Esophagus mucosa (tissue), 1 donor: ENCODE data around the gene NKD2. TPM values are rescaled to one million over a fixed set of nuclear protein-coding genes. Genes with fewer than 3 reads are reported as not detected.
"Not testable (repeated sequence)": the region's sequence is repeated elsewhere in the genome, so short reads cannot be mapped to it uniquely, and the experiment has no call there.

Experiments used
- ATAC-seq: fragments of 200-7000 bp; cut with Tn5 transposase; one replicate; pipeline ENCODE4 v1.9.1; 2020
- total RNA-seq: library from RNA; stranded (reverse); gene quantifications from one replicate; pipeline ENCODE4 v1.2.4, GENCODE V29; 2023
- donor health status: DM: yes; HTN: yes; CAD: no.

NKD2 gene
- total RNA-seq, 1 donor from 2014 or later = 1.1 TPM

DNA sequence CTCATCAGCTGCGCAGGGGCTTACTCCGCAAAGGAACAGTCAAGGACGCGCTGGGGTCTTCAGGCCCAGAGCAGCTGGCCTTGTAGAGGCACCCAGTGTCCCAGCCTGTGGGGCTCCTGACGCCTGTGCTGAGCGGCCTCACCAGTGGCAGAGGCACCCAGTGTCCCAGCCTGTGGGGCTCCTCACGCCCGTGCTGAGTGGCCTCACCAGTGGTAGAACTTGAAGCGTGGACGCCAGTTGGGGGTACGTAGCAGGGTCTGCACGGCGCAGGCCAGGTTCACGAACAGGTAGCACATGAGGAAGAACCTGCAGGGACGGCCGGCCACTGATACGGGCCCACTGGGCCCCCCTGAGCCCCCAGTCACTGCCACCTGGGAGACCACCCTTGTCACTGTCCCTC lies 67.3 kb downstream of the NKD2 start:
- no peak for ATAC-seq

- ATAC-seq = no peak
These were observed 67.8 kb downstream of the NKD2 start for GRCh38 chr5:1076406-1076805.

DNA sequence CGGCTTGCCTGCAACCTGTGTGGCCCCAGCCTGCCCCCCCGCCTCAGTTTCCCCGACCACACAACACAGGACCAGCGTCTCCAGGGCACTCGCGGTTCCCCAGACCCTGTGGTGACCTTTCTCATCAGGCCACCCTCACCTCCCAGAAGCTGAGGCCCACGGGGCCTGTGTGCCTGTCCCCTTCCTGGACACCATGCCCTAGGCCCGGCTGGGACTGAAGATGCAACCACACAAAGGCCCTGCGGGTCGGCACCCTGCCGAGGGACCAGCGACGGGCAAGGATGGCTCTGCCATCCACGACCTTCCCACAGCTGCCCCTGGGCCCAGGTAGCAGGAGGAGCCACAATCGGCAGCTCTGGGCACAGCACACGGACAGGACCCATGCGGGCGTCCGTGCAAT lies 68.4 kb downstream of the NKD2 start:
- ATAC-seq = no peak

DNA sequence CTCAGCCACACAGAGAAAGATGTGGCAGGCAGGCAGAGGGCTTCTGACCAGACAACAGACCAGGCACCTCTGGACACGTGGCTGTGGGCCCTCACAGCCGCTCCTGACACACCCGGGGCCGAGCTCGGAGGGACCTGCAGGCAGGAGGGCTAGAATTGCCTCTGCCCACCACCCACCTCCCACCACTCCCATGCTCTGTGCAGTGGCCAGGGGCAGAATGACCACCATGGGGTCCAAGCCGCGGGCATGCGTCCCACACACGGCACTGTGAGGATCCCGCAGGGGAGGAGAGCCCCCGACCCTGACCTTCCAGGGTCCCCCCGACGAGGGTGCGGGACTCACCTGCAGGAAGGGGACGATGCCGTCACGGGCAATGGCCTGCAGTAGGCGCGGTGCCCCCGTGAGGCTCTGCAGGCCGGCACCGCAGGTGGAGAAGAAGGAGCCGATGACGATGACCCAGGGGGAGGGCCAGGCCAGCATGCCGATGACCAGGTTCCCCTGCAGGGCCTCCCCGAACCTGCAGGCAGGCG lies 69.0 kb downstream of the NKD2 start:
- ATAC-seq = no peak

DNA sequence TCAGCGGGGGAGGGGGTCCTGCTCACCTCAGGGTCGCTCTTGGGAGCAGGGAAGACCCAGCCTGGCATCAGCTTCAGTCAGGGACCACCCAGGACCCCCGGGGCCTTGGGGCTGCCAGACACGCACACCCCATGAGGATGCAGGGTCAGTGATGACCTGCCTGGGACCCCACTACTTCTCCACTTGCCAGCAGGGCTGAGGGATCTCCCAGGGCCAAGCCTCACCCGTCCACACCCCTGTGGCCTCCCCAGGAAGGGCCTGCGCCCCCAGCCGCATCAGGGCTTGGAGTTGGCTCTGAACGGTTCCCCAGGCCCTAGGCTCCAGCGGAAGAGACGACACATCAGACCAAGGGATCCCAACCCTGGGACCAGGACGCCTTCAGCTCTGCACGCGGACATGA lies 69.6 kb downstream of the NKD2 start:
- ATAC-seq = no peak

DNA sequence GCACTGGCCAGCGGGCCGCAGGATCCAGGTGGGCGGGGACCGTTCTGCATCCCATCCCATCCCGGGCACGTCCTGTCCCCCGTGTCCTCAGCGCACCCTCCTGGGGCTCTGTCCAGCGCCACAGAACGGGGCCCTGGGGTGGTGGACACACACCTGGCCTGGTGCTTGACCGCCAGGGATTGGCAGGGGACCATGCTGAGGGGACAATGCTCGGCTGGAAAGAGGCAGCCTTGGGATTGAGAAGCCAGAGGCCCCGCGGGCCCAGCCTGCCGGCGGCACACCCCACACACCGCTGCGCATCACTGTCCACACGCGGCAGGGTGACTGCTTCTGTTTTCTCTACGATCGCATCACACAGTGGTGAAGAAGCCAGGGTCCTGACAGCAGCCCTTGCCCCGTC lies 70.2 kb downstream of the NKD2 start:
- ATAC-seq = no peak

DNA sequence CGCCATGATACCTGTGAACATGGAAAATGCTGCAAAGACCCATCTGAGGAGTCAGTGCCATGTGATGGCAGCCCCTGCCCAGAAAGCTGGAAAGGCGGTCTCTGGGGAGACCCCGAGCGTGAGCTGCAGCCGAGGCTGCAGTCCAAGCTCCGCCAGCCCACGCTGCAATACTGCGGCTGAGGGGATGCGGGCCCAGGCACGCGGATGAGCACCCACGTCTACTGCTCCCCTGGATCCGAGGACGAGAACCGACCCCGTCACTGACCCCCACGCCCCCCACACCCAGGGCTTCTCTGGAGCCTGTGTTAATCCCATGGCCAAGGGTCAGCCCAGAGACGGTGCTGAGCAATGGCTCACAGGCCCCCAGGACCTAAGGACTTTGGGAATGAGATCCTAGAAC lies 70.9 kb downstream of the NKD2 start:
- ATAC-seq = no peak

DNA sequence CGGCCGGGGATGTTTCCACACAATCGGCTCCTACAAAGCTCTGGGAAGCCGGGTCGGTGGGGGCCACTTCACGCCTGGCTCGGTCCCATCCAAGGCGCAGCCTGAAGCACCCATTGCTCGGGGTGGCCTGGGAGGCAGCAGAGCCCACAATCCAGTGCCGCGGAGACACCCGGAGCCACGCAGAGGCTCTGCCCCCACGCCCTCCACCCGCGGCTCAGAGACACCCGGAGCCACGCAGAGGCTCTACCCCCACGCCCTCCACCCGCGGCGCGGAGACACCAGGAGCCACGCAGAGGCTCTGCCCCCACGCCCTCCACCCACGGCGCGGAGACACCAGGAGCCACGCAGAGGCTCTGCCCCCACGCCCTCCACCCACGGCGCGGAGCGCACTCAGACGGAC lies 71.4 kb downstream of the NKD2 start:
- no peak for ATAC-seq

DNA sequence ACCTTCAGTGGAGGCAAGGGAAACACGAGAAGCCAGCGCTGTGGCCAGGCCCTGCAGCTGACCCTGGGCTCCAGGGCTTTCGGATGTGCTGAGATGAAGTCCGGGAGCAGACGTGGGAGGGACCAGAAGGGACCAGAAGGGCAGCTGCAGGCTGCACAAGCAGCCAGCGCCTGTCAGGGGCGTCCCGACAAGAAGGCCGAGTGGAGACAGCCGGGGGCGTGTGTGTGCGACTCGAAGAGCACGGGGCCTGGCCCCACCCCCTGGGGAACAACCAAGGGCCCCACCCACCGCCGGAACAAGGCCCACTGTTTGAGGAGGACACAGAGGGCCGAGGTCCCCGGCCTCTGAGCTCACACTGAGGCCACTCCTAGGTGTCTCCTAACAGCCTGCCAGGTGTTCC lies 71.8 kb downstream of the NKD2 start:
- no peak for ATAC-seq

DNA sequence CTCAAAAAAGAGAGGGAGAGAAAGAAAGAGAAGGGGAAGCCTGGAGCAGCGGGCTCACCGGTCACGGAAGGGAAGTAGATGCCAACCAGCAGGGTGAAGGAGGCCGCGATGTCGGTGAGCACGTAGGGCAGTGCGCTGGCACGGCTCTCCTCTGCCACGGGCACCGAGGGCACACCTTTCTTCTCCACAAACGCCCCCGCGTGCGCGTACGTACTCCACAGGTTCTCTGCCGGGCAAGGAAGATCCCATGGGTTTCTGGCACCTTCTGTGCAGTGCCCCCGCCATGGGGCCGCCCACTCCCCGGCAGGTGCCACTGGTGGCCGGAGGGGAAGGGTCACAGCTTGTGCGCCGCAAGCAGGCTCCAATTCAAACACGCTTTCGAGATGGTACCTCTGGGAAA lies 72.9 kb downstream of the NKD2 start:
- ATAC-seq = no peak

DNA sequence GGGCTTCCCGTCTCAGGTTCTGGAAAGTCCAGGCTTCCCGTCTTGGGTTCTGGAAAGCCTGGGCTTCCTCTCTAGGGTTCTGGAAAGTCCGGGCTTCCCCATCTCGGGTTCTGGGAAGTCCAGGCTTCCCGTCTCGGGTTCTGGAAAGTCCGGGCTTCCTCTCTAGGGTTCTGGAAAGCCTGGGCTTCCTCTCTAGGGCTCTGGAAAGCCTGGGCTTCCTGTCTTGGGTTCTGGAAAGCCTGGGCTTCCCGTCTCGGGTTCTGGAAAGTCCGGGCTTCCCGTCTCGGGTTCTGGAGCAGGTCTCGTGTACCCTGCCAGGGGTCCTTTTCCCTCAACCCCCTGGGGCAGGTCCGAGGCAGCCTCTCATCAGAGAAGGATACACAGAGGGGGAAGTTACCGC lies 74.4 kb downstream of the NKD2 start:
- ATAC-seq = not testable (repeated sequence)

DNA sequence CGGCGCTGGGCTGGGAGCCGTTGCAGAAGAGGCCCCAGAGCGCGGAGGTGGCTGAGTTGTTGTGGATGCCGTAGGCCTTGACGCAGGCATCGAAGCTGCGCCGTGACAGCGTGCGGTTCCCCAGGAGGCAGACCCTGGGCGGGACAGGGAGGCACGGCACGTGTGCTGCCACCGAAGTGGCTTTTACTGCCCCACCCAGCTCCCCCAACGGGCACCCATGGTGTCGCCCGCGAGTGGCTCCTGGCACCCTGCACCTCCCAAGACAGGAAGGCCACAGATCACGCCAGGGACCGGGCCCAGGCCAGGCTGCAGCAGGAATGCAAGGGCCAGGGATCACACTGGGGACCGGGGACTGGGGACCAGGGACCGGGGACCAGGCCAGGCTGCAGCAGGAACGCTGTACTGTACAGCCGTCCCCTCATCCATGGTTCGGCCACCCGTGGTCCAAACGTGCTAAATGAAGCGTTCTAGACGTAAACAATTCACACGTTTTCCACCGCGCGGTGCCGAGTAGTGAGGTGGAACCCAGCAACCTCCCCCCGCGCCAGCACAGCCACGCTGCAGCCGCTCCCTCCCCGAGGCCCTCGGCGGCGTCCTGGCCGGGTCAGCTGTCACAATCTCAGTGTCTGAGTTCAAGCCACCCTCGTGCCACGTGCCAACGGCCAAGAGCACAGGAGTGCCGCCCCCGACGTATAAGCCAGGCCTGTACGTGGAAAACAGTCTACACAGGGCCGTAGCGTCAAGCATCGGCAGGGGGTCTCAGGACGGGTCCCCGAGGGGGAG lies 75.4 kb downstream of the NKD2 start:
- no peak for ATAC-seq

DNA sequence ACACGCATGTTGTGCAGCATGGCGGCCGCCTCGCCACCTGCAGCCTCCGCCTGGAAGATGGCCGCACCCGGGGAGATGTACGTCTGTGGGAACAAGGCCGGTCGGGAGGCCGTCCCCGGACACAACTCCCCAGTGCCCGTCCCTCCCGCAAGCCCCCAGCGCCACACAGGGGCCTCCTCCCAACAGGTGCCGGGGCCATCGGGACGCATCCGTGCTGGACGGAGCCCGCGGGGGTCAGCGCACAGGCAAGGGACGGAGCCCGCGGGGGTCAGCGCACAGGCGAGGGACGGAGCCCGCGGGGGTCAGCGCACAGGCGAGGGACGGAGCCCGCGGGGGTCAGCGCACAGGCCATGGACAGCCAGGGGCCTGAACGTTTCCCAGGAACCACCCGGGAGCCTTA lies 76.8 kb downstream of the NKD2 start:
- no peak for ATAC-seq

GRCh38 chr5:1086137-1086536 lies 77.5 kb downstream of the NKD2 start:
- ATAC-seq = no peak

- no peak for ATAC-seq
These were observed 78.3 kb downstream of the NKD2 start for GRCh38 chr5:1086871-1087270.

DNA sequence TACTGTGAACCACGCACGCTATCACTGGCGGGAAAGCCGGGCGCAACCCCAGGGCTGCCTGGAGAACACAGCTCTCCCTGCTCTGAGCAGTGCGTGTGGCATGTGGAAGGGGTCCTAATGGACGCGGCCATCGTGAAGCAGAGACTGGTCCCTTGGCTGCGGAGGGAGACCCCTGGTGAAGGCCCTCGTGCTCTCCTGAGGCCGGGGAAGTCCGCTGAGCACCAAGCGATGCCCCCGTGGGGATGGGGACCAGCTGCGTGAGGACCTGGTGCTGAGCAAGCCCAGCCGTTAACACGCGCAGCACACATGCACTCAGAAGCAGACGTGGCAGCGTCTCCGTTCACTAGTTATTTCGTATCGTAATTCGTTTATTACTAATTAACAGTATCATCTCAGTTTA lies 78.8 kb downstream of the NKD2 start:
- ATAC-seq = no peak

DNA sequence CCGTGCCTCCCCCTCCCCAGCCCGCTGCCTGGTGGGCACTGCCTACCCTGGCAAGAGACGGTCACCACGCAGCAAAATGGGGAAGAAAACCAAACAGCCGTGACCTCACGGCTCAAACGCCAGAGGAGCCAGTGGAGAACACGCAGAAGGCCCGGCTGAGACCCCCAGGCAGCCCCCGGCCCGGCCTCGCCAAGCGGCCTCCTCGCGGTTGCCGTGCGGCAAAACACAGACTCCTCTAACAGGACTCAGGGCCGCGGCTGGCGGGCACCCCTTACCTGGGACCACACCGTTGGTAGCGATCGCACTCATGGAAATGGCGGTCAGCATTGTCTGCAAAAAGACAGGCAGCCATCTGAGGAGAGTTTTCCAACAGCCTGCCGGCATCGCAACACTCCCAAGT lies 79.4 kb downstream of the NKD2 start:
- no peak for ATAC-seq

Other genes starting within 250 kb of the NKD2 start
- 7.0 TPM for gene ZDHHC11B, start 224.1 kb upstream of the NKD2 start, total RNA-seq
- gene ZDHHC11, start 157.8 kb upstream of the NKD2 start, total RNA-seq = 11.2 TPM
- gene BRD9, start 116.0 kb upstream of the NKD2 start, total RNA-seq = 21.2 TPM
- 12.5 TPM for gene TRIP13, start 115.9 kb upstream of the NKD2 start, total RNA-seq
- 3.0 TPM for gene SLC12A7, start 103.3 kb downstream of the NKD2 start, total RNA-seq
- gene SLC6A19, start 192.8 kb downstream of the NKD2 start, total RNA-seq = not detected
- not detected for gene SLC6A18, start 216.6 kb downstream of the NKD2 start, total RNA-seq